MV-4-11 (cell line): ENCODE measurements around the gene CRB3.
"Not testable (repeated sequence)": the region's sequence is repeated elsewhere in the genome, so short reads cannot be mapped to it uniquely, and the experiment has no call there.

ENCODE experiments used
- DNase-seq: peaks from one replicate; lab custom pipeline; 2025; lab: John Stamatoyannopoulos, UW

Gene CRB3

DNA sequence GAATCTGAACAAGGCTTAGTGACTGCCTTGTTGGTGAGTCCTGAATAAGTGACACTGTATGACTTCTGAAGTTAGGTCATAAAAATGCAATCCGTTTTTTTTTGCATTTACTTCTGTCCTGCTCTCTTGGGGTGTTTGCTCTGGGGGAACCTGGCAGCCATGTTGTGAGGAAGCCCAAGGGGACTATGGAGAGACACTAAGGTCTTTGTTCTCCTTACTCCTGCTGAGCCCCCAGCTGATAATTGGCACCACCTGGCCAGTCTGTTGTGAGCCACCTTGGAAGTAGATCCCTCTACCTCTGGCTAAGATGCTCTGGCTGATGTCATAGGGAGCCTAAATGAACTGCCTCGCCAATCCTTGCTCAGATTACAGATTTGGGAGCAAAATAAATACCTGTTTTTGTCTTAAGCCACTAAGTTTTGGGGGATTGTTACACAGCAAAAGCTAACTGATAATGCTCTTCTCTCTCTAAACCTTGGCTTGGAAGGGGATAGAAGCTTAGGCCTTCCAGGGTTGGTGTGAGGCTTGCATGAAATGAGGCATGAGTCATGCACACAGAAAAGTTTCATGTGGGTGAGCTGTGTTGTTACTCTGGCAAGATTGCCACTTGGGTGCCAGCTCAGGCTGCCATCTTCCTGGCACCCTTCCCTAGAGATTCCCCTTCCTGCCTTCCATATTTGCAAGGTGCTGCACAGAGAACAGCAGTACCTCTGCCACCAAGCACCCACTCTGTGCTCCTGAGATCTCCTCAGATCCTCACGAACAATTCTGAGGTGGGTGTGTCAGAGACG lies 27.9 kb downstream of the CRB3 start:
- no peak for DNase-seq

DNA sequence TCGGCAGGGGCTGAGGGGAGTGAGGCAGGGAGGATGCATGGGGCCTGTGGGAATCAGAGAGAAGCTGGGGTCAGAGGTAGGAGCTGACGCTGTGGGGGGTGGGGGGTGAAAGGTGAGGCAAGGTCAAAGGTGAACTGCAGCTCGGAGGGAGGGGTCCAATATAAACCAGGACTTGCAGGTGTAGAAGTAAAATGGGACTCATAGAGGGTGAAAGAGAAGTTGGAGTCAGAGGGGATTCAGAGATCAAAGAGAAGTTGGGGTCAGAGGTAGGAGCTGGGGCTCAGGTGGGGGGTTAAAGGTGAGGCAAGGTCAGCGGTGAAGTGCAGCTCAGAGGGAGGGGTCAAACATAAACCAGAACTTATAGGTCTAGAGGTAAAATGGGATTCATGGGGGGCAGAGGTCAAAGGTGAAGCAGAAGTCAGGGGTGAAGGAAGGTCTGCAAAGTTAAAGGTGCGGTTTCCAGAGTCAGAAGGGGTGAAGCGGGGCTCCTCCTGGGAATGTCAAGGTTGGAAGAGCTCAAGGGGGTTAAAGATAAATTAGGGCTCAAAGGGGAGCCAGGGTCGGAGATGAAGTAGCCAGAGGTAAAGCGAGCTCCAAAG lies 30.5 kb downstream of the CRB3 start:
- DNase-seq, result no peak

DNA sequence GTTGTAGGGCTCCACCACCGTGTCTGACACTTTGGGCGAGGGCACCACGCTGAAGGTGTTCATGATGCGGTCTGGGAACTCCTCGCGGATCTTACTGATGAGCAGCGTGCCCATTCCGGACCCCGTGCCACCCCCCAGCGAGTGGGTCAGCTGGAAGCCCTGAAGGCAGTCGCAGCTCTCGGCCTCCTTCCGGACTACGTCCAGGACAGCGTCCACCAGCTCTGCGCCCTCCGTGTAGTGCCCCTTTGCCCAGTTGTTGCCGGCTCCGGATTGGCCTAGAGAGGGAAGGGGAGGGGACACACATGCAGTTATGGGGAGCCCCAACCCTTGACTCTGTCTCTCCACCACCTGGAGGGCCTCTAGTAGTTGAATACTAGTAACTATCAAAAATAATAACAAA lies 31.9 kb downstream of the CRB3 start:
- DNase-seq, result no peak

DNA sequence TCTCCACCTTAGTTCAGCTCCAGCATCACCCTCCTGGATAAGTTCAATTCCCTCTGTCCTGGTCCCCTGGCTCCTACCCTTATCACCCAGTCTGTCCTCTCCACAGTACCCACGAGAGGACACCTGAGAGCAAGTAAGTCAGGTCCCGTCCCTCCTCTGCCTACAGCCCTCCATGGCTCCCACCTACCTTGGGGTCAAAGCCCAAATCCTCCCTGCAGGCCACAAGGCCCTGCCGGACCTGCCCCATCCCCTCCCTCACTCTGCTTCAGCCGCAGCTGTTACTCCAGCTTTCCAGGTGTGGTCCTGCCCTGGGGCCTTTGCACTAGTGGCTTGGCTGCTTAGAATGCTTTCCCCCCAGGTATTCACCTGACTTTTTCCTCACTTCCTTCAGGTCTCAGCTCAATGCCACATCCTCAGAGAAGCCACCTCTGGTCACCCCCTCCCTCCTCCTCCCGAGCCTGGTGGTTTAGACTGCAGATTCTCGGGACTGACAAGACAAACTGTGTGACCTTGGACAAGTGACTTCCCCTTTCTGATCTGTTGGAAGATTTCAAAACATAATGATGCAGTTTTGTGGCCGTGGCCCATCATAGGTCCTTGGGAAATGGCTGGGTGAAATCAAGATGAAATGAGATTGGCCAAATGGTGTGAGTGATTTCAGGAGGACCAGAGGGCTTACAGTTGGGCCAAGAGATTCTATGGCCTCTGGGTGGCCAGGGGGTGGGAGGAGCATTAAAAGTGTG lies 34.4 kb downstream of the CRB3 start:
- DNase-seq, result peak; percentile 97

DNA sequence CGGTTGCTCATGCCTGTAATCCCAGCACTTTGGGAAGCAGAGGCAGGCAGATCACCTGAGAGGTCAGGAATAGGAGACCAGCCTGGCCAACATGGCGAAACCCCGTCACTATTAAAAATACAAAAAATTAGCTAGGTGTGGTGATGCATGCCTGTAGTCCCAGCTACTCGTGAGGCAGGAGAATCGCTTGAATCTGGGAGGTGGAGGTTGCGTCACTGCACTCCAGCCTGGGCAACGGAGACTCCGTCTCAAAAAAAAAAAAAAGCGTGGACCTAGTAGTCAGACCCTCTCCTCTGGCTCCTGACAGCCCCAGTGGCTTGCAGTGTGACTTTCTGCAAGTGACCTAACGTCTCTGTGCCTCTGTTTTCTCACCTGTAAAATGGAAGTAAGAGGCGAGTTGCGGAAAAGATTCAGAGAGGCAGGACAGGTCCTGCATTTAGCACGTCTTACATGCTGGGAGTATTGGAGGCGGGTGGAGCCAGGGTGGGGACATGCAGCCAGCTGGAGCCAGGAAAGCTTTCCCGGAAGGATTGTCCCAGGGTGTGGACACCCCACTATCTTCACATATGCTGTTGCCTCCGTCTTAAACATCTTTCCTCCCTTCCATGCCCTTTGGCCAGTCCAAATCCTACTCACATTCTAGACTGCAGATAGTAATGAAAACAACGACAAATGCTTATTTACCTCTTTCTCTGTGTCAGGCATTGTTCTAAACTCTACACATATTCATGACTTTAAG lies 35.1 kb downstream of the CRB3 start:
- DNase-seq, result no peak

DNA sequence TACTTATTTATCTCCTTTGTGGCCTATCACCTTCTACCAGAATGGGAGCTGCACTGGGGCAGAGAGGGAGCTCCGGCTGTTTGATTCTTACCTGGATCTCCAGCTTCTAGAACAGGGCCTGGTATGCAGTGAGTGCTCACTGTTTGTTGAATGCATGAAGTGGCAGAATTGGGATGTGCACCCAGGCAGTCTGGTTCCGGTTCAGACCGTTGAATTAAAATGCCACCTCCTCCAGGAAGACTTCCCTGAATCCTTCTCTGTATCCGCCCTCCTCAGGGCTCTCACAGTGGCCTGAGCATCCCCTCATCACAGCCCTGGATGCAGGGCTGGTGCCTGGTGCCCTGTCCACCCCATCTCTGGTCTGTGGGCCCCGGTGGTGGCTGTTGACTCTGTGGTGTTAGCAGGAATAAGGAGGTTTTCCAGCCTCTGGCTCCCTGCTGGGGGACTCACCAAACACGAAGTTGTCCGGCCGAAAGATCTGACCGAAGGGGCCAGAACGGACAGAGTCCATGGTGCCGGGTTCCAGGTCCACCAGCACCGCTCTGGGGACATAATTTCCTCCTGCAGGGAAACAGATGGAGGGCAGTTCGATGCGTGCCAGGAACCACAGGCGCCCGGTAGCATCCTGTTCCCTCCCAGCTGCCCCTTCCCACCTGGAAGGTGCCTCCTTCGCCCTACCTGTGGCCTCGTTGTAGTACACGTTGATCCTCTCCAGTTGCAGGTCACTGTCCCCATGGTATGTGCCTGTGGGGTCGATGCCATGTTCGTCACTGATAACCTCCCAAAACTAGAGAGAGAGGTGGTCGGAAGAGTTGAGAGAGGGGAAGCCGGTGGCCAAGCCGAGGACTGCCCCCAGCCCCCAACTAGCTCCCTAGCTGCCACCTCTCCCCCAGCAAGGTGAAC lies 37.0 kb downstream of the CRB3 start:
- no peak for DNase-seq

DNA sequence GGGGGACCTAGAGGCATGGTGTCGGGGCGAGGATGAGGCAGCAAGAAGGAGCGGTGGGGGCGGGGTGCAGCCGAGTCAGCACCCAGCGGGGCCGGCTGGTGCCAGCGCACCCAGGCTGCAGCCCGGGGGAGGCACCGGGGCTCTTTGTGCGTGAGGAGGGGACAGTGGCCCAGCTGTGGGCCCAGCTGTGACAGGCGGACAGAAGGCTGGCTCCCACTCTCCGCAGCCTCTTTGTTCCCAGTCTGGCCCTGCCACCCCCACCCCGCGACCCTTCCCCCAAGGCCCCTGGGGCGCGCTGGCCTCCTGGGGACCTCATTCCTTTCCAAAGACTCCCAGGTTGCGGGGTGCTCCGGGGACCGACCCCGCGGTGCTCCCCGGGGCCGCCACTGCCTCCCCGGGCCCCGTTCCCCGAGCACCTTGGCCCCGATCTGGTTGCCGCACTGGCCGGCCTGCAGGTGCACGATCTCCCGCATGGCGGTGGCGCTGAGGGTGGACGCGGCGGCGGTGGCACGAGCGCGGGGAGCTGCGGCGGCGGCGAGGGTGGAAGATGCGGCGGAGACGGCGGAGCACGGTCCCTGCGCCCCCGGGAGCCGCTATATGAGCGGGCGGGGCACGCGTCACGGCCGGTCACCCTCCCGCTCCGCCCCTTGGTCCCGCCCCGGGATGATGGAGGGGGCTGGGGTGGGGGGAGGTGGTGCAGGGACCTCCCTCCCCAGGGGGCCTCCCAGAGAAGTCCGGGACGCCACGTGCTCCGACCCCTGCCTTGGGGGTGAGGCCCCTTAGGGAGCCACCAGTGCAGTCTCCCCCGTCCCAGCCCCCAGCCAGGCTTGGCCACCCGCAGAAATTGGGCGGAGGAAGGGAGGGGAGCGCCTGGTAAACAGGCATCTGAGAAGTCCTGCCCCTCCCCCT lies 37.9 kb downstream of the CRB3 start, which contains the start of gene TUBB4A:
TUBB4A (minus strand) TSS at position 570 of the 909 bp plus-strand sequence; CDS start at position 473, 97 bp downstream.
- no peak for DNase-seq

DNA sequence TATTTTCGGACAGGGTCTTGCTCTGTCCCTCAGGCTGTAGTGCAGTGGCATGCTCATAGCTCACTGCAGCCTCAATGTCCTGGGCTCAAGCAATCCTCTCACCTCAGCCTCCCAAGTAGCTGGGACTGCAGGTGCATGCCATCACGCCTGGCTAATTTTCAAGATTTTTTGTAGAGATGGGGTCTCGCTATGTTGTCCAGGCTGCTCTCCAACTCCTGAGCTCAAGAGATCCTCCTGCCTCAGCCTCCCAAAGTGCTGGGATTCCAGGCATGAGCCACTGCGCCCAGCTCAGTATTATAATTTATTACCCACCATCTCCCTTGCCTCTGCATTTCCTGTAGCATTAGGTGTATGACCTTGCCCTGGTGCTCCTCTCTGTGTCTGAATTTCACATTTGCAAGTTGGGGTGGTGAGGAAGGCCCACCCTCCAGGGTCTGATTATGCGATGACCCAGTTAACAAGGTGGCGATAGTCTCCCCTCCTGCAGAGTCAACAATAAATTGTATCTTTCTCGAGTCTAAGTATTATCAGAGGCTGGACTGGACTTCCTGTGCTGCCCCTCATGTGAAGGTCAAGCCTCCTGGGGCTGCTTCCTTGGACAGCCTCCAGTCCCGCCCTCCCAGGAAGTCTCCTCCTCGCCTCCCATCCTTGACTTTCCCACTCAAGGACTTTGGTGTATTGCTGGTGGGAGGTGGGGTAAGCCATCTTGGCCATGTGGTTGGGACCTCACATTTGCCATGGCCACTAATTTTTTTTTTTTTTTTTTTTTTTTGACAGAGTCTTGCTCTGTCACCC lies 39.5 kb downstream of the CRB3 start:
- DNase-seq, result no peak

DNA sequence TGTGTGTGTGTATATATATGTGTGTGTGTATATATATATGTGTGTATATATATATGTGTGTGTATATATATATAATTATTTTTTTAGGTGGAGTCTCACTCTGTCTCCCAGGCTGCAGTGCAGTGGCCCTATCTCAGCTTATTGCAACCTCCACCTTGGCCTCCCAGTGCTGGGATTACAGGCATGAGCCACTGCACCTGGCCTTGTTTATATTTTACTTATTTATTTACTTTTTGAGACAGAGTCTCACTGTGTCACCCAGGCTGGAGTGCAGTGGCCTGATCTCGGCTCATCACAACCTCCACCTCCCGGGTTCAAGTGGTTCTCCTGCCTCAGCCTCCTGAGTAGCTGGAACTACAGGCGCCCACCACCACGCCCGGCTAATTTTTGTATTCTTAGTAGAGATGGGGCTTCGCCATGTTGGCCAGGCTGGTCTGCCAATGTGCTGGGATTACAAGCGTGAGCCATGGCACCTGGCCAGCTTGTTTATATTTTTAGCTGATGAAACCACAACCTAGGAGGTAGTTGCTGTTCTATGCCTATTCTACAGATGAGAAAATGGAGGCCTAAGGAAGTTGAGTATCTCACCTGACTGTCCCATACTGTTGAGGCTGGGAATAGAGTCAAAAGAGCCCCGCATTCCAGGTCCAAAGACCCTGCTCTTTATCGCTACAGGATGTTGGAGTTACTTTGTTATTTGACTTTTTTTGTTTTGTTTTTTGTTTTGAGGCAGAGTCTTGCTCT lies 44.1 kb downstream of the CRB3 start:
- DNase-seq, result not testable (repeated sequence)

DNA sequence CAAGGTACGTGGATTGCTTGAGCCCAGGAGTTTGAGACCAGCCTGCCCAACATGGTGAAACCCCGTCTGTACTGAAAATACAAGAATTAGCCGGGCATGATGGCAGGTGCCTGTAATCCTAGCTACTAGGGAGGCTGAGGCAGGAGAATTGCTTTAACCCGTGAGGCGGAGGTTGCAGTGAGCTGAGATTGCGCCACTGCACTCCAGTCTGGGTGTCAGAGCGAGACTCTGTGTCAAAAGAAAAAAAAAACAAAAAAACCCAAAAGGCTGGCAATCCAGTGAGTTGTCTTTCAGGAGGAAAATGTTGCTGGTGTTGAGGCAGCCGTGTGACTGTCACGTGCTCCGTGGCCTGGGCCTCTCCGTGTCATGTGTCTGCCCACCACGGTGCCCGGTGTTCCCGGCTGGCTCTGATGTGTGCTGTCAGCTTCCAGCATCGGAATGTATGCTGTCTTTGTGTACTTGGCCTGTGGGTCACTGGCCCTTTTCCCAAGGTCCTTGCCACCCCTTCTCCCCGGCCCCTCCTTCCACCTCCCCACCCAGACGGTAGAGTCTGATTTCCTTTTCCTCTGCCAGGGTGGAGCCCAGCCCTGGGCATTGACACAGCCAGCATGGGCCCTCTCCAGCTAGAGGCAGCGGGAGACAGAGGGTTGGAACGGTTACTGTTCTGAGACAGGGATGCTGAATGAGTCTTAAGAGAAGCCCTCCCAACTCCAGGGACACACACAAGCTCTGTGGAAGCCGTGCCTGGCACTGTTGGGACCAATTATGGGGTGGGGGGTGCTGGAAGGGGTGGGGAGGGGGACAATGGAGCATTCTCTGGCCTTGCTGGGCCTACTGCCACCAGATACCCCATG lies 45.3 kb downstream of the CRB3 start:
- no peak for DNase-seq

DNA sequence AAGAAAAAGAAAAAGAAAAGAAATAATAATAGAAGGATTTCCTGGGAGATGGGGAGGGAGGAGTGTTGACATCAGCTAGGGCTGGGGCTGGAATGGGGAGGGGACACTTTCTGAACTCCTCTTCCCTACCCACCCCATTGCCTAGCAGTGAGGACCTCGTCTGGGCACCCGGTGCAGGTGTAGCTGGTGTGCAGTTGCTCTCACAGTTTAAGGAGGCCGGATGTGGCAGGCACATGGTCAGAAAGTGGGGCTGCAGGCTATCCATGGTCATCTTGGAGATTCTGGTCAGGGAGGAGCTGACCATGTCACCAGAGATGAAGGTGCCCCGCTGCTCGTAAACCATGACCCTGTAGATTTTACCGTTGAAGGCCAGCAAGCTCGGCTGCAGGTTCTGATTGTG lies 46.5 kb downstream of the CRB3 start:
- DNase-seq, result no peak

DNA sequence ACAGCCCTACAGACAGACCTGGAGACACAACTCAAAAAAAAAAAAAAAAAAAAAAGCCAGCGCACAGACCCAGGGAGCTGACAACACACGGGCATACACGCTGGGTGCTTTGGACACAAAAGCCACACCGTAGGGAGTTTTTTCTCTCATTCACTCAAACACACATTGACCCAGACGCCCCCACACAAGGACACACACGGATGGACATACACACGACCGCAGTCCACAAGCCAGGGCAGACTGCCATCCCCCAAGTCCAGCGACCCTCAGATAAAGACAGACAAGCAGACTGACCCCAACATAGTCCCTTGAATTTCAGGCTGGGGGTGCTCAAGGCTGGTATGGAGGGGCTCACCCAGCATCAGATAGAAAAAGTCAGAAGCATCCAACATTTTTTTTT lies 50.0 kb downstream of the CRB3 start:
- no peak for DNase-seq

DNA sequence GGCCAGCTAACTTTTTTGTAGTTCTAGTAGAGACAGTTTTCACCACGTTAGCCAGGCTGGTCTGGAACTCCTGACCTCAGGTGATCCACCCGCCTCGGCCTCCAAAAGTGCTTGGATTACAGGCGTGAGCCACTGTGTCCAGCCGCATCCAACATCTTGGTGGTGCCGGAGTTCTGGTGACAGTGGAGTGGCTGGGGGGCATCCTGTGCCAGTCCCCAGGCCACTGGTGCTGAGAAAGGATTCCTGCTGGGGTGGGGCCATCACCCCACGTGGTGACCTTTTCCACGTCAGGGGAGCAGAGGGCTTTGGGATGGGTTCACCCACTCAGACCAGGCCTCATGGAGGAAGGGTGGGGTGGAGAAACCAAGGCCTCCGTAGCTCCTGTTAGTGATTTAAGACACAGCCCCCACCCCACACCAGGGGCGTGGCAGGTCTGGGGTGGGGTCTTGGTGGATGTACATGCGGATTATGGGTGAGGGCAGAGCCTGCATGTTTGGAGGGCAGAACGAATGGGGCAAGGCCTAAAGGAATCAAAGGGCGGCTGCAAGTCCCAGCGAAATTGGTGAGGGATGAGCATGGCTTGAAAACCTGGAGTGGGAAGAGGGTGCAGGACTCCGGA lies 51.0 kb downstream of the CRB3 start:
- DNase-seq, result no peak

DNA sequence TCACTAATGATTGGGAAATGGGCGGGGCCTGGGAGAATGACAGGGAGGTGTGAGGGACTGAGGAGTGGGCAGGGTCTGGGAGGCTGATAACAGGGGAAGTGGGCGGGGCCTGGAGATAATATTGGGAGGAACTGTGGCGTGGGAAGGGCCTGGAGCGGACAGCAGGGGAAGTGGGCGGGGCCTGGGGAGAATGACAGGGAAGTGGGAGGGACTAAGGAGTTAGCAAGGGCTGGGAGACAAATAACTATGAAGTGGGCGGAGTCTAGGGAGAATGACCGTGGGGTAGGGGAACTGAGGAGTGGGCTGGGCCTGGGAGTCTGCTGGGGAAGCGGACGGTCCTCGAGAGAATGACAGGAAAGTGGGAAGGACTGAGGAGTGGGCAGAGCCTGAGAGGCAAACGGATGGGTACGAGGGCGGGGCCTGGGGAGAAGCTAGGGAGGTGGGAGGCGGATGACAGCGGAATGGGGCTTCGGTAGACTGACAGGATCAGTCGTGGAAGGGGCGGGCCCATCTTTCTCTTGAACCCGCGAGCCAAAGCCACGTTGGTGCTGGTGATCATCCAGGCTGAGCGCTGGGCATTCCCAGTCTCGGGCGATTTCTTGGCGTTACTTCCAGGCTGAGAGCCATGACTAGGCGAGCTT lies 52.1 kb downstream of the CRB3 start:
- peak; percentile 99 for DNase-seq
